Caki2 (cell line): Measurements from ENCODE around the gene KRT36. TPM values are rescaled to one million over a fixed set of nuclear protein-coding genes. Genes with fewer than 3 reads are reported as not detected.
A peak's percentile ranks its signal among the peaks of the same experiment; 100 is the strongest.

Experiments
- DNase-seq: peaks from one replicate; pipeline ENCODE4 v3.0.0-alpha.2; 2015; ENCODE audit warnings: low read depth
- in situ Hi-C: cut with HindIII; loops from 2 replicates; pipeline ENCODE4 v1.10.0; 2016; ENCODE audit warnings: low sequenced_read_pairs, low pct_unique_long_range_greater_than_20kb, mixed read lengths
- total RNA-seq: library from RNA; depleted of rRNA; stranded (reverse); fragments of >200 nt; shearing (Covaris generic); gene quantifications from 2 replicates; pipeline ENCODE4 v1.2.3, GENCODE V29; 2014; ENCODE audit warnings: low replicate concordance; rRNA removed

The KRT36 gene
- not detected in 2 replicates for total RNA-seq

GRCh38 chr17:41489531-41489930, at the start of gene KRT36:
KRT36 (minus strand) TSS chr17:41489910; CDS start chr17:41489864, 46 bp downstream.
- DNase-seq: no peak
- in situ Hi-C loops: no loop called here

GRCh38 chr17:41539071-41539492, 49.4 kb upstream of the KRT36 start:
- in situ Hi-C loops: no loop called here
- no peak for DNase-seq

- peak; percentile 61 for DNase-seq
- in situ Hi-C loops: no loop called here
These were observed 48.9 kb upstream of the KRT36 start for GRCh38 chr17:41538565-41538991.

- no peak for DNase-seq
- in situ Hi-C loops: no loop called here
These were observed 48.3 kb upstream of the KRT36 start for GRCh38 chr17:41537990-41538389.

GRCh38 chr17:41537614-41537954, 47.9 kb upstream of the KRT36 start:
- in situ Hi-C loops: no loop called here
- no peak for DNase-seq

- in situ Hi-C loops: no loop called here
- DNase-seq: no peak
These were observed 47.3 kb upstream of the KRT36 start for GRCh38 chr17:41536741-41537613.

- in situ Hi-C loops: no loop called here
- DNase-seq: no peak
These were observed 46.2 kb upstream of the KRT36 start for GRCh38 chr17:41535764-41536481.

GRCh38 chr17:41534899-41535546, 45.3 kb upstream of the KRT36 start:
- in situ Hi-C loops: no loop called here
- DNase-seq: no peak

GRCh38 chr17:41533613-41534012, 43.9 kb upstream of the KRT36 start:
- in situ Hi-C loops: no loop called here
- DNase-seq: no peak

GRCh38 chr17:41532947-41533570, 43.3 kb upstream of the KRT36 start:
- in situ Hi-C loops: no loop called here
- DNase-seq: no peak

GRCh38 chr17:41531993-41532392, 42.3 kb upstream of the KRT36 start:
- in situ Hi-C loops: no loop called here
- no peak for DNase-seq

- DNase-seq: peak; percentile 92
- in situ Hi-C loops: no loop called here
These were observed 40.6 kb upstream of the KRT36 start for GRCh38 chr17:41530062-41531048.

- DNase-seq: no peak
- in situ Hi-C loops: no loop called here
These were observed 39.8 kb upstream of the KRT36 start for GRCh38 chr17:41529491-41529915.

- in situ Hi-C loops: no loop called here
- DNase-seq: no peak
These were observed 39.2 kb upstream of the KRT36 start for GRCh38 chr17:41528959-41529353.

- DNase-seq: peak; percentile 45
- in situ Hi-C loops: no loop called here
These were observed 37.6 kb upstream of the KRT36 start for GRCh38 chr17:41527063-41528023.

GRCh38 chr17:41524261-41524660, 34.6 kb upstream of the KRT36 start:
- DNase-seq: no peak
- in situ Hi-C loops: no loop called here
